Osteoblast (primary cell): ENCODE measurements around the gene NPC1. TPM values are rescaled to one million over a fixed set of nuclear protein-coding genes. Genes with fewer than 3 reads are reported as not detected.

Experiments used
- DNase-seq: peaks from one replicate; pipeline ENCODE4 v3.0.0; 2011; ENCODE audit warnings: low spot score, mixed read lengths; ENCODE audit not compliant: insufficient read length; ENCODE audit errors: missing footprints
- H2AFZ ChIP-seq: 2 replicates; pipeline ENCODE4 v1.6.0; 2011; ENCODE audit warnings: mild to moderate bottlenecking, low read length
- H3K27ac ChIP-seq: 2 replicates; pipeline ENCODE4 v1.5.1; 2011; ENCODE audit warnings: mild to moderate bottlenecking, low read depth, low read length, moderate library complexity
- H3K27me3 ChIP-seq: 2 replicates; pipeline ENCODE4 v1.6.0; 2012; ENCODE audit warnings: mild to moderate bottlenecking, control low read depth, inconsistent platforms, low read length, moderate library complexity; ENCODE audit not compliant: insufficient read depth
- H3K36me3 ChIP-seq: 2 replicates; pipeline ENCODE4 v1.5.1; 2011; ENCODE audit warnings: mild to moderate bottlenecking, low read length, control low read depth, moderate library complexity; ENCODE audit not compliant: insufficient read depth
- H3K4me1 ChIP-seq: 2 replicates; pipeline ENCODE4 v1.5.1; 2011; ENCODE audit warnings: mild to moderate bottlenecking, low read length, control low read depth, moderate library complexity; ENCODE audit not compliant: insufficient read depth
- H3K4me2 ChIP-seq: 2 replicates; pipeline ENCODE4 v1.6.0; 2011; ENCODE audit warnings: mild to moderate bottlenecking, low read length; ENCODE audit not compliant: insufficient read depth
- H3K4me3 ChIP-seq: fragments of 200-600 bp; sonication (generic); 3 replicates; pipeline ENCODE4 v1.5.1; 2012; ENCODE audit warnings: mild to moderate bottlenecking, low read length, inconsistent platforms; ENCODE audit not compliant: insufficient read depth
- H3K79me2 ChIP-seq: 2 replicates; pipeline ENCODE4 v1.6.0; 2012; ENCODE audit warnings: mild to moderate bottlenecking, low read length, control low read depth, inconsistent platforms; ENCODE audit not compliant: insufficient read depth
- H3K9me3 ChIP-seq: 2 replicates; pipeline ENCODE4 v1.5.1; 2011; ENCODE audit warnings: low read depth, low read length, control low read depth
- H4K20me1 ChIP-seq: 2 replicates; pipeline ENCODE4 v1.6.0; 2012; ENCODE audit warnings: mild to moderate bottlenecking, low read length, control low read depth; ENCODE audit not compliant: insufficient read depth
- total RNA-seq: library from RNA; depleted of rRNA; stranded (reverse); fragments of >200 nt; gene quantifications from 2 replicates; pipeline ENCODE4 v1.2.3, GENCODE V29; 2012
- TF ChIP-seq, protein P1 (sequence below): IDR thresholded peaks from 2 replicates; pipeline ENCODE4 v1.5.1; 2011; ENCODE audit warnings: mild to moderate bottlenecking, low read depth, low read length, moderate library complexity; ENCODE audit errors: extremely low read depth

NPC1 gene
- total RNA-seq, 1 donor: 136 TPM

DNA sequence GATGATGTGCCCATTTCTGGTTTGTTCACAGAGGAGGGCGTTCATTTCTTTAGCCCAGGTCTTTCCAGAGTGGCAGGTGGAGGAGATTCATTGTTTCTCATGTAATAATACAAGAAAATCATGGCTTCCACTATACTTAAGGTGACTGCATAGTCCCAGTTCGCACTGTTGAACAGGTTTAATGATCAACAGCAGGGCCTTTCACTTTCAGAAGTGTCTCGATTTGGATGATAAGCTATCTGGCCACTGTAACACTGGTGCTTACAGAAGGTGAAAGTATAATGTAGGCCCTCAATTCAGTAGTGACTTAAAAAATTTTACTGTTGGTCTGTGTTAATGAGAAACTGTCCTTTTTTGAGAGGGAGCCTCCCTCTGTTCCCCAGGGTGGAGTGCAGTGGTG lies 81.6 kb downstream of the NPC1 start:
- H3K79me2 ChIP-seq: peaks cover 45% of the 10 kb centered on the region
- TF ChIP-seq, protein P1, sequence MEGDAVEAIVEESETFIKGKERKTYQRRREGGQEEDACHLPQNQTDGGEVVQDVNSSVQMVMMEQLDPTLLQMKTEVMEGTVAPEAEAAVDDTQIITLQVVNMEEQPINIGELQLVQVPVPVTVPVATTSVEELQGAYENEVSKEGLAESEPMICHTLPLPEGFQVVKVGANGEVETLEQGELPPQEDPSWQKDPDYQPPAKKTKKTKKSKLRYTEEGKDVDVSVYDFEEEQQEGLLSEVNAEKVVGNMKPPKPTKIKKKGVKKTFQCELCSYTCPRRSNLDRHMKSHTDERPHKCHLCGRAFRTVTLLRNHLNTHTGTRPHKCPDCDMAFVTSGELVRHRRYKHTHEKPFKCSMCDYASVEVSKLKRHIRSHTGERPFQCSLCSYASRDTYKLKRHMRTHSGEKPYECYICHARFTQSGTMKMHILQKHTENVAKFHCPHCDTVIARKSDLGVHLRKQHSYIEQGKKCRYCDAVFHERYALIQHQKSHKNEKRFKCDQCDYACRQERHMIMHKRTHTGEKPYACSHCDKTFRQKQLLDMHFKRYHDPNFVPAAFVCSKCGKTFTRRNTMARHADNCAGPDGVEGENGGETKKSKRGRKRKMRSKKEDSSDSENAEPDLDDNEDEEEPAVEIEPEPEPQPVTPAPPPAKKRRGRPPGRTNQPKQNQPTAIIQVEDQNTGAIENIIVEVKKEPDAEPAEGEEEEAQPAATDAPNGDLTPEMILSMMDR: no peak

DNA sequence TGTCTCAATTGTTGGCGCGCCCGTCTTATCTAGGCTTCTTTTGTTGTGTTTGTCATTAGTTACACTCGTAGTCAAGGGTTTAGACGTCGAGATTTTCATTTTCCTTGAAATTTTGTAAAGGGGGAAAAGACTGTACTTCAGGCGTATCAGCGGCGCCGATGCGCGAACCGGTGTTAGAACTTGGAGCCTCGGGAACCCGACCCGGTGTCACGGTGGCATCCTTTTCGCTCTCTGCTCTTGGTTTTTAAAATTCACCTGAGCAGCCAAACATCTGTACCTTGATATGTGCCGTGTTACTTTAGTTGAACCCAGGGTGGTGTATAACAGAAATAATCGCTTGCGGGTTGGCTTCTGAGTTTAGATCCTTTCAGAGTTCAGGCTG lies 82.4 kb downstream of the NPC1 start:
- H3K27ac ChIP-seq: peak overlapping the region; percentile 65
- TF ChIP-seq, protein P1: no peak
- peaks cover 23% of the 10 kb centered on the region for H3K4me1 ChIP-seq
- H3K27me3 ChIP-seq: no peaks in the 10 kb centered on the region
- peak overlapping the region; percentile 77 for H2AFZ ChIP-seq
- H3K79me2 ChIP-seq: peaks cover 45% of the 10 kb centered on the region
- H4K20me1 ChIP-seq: peaks cover 10% of the 10 kb centered on the region
- peak; percentile 44 for DNase-seq
- peak overlapping the region; percentile 93 for H3K4me2 ChIP-seq
- H3K9me3 ChIP-seq: no peaks in the 10 kb centered on the region
- peak overlapping the region; percentile 98 for H3K4me3 ChIP-seq
- peaks cover 29% of the 10 kb centered on the region for H3K36me3 ChIP-seq

More for the DNA sequence above, 81.6 kb downstream of the NPC1 start:
- Histone ChIP-seq H4K20me1 (peaks cover 10% of the 10 kb centered on the region), H3K9me3 (no peaks in the 10 kb centered on the region), H2AFZ (no peak overlapping the region), H3K36me3 (peaks cover 32% of the 10 kb centered on the region), H3K4me1 (peaks cover 15% of the 10 kb centered on the region), H3K4me2 (peak overlapping the region; percentile 93), H3K27ac (no peak overlapping the region), H3K4me3 (peak overlapping the region; percentile 98), H3K27me3 (no peaks in the 10 kb centered on the region)
- no peak for DNase-seq

DNA sequence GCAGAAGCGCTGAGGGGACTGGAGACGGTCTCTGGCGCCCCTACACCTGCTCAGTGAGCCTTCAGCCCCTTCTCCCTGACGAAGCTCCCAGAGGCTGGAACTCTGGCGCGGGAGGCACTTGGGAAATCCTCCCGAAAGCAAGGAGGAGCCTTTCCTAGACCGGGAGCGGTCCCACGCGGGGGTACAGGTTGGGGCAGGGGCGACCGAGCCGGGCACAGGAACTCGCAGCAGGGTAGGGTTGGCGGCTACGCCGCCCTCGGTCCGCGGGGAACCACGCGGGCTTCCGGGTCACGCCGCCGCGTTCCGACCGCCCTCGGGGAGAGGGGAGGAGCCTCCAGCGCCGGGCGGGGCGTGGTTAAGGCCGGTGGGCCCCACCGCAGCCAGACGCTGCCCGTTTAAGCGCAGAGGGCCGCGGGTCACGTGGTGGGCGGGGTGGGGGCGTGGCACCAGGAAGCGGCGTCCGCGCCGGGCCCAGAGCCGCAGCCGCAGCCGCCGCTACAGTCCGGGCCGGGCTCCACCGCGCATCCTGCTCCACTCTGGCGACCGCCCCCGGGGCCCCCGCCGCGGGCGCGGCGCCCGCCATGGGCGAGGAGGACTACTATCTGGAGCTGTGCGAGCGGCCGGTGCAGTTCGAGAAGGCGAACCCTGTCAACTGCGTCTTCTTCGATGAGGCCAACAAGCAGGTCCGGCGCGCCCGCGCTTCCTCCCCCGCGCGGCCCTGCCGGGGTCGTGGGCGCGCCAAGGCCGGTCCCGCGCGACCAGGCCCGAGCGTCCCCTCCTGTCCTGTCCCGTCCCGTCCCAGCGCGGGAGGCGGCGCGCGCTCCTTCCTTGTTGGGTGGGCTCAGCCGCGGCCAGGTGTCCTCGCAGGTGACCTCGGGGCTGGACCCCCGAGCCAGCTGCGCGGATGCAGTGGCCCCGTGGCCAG lies 83.0 kb downstream of the NPC1 start, which contains the start of gene RMC1:
Gene RMC1, plus strand, starts transcription at position 474 of the 925 bp plus-strand sequence. Its CDS starts 108 bp downstream, at position 582.
- Histone ChIP-seq H3K36me3 (peaks cover 22% of the 10 kb centered on the region), H3K4me2 (peak within 1 kb of the TSS; percentile 93), H3K4me1 (peaks cover 24% of the 10 kb centered on the region), H3K27me3 (no peaks in the 10 kb centered on the region), H3K4me3 (peak within 1 kb of the TSS; percentile 98), H3K9me3 (no peaks in the 10 kb centered on the region), H3K27ac (peak within 1 kb of the TSS; percentile 68), H4K20me1 (peaks cover 10% of the 10 kb centered on the region), H3K79me2 (peaks cover 41% of the 10 kb centered on the region), H2AFZ (peak within 1 kb of the TSS; percentile 97)
- TF ChIP-seq, protein P1: no peak
- peak; percentile 98 for DNase-seq

DNA sequence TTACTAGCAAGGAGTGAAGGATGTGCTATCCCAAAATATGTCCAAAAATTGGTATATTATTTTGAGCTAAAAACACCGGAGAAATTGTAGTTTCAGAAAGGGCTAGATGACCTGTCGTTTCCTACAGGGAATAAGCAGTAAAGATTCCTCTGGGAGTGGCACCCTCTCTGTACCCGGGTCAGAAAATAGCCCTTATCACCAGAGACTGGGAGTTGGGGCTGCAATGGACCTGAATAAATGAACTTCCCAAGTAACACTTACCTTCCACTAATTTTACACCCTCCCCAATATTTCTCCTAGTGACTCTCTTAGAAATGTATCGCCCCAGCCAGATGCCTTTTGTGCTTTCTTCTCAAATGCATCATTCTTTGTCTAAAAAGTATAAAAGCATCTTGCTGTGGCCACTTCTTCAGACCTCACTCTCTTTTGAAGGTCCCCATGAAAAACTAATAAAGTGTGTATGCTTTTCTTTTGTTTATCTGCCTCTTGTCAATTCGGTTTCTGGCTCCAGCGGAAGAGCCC lies 83.7 kb downstream of the NPC1 start:
- Histone ChIP-seq H3K4me3 (peak overlapping the region; percentile 98), H3K36me3 (peaks cover 16% of the 10 kb centered on the region), H3K4me2 (peak overlapping the region; percentile 93), H2AFZ (peak overlapping the region; percentile 97), H3K79me2 (peaks cover 34% of the 10 kb centered on the region), H4K20me1 (peaks cover 10% of the 10 kb centered on the region), H3K27ac (peak overlapping the region; percentile 68), H3K9me3 (no peaks in the 10 kb centered on the region), H3K4me1 (peaks cover 24% of the 10 kb centered on the region), H3K27me3 (no peaks in the 10 kb centered on the region)
- DNase-seq: peak; percentile 44
- TF ChIP-seq, protein P1: no peak
